B cell (primary cell): ENCODE measurements around the gene STOX1. TPM values are rescaled to one million over a fixed set of nuclear protein-coding genes. Genes with fewer than 3 reads are reported as not detected.

Experiments
- ATAC-seq: fragments of 200-7000 bp; cut with Tn5 transposase; one replicate; pipeline ENCODE4 v1.10.0; 2021; ENCODE audit warnings: low read depth, mild to moderate bottlenecking, moderate number of reproducible peaks, moderate library complexity
- CTCF ChIA-PET: fragments of 350-600 bp; sonication (Branson Sonifier 250); formaldehyde crosslinking; loops from one replicate; lab custom pipeline; 2021; ENCODE audit warnings: antibody characterized with exemption, inconsistent platforms; lab: Charles Lee
- POLR2A ChIA-PET: fragments of 350-600 bp; sonication (Branson Sonifier 250); formaldehyde crosslinking; loops from one replicate; lab custom pipeline; 2021; ENCODE audit warnings: antibody characterized with exemption; lab: Charles Lee
- DNase-seq: peaks from one replicate; pipeline ENCODE4 v3.0.0; 2013
- H2AFZ ChIP-seq: 2 replicates; pipeline ENCODE4 v1.6.1; 2012; ENCODE audit warnings: mild to moderate bottlenecking, low read depth, low read length; ENCODE audit not compliant: insufficient read depth, poor library complexity, severe bottlenecking
- H3K27ac ChIP-seq, 2 donors: 1 replicate in 1 of 2; 2 replicates in 1 of 2; pipeline ENCODE4 v1.5.1; 2012 to 2013; ENCODE audit warnings: low read length in 2 of 2, mild to moderate bottlenecking in 2 of 2, moderate library complexity in 1 of 2
- H3K27me3 ChIP-seq, 4 experiments: fragments of 200-600 bp in 1 of 4; sonication (generic) in 1 of 4; replicated peaks in 1 of 4; 1 replicate in 2 of 4; 2 replicates in 2 of 4; pipeline versions ENCODE4 v1.6.1 to v1.7.0; 2013 to 2016; ENCODE audit warnings: low read length in 3 of 4, mild to moderate bottlenecking in 2 of 4, mixed read lengths in 1 of 4, moderate library complexity in 1 of 4; ENCODE audit not compliant: insufficient read depth in 4 of 4, control insufficient read depth in 3 of 4; ENCODE audit errors: control extremely low read depth in 1 of 4
- H3K36me3 ChIP-seq, 2 experiments: replicated peaks in 1 of 2; 1 replicate in 1 of 2; 2 replicates in 1 of 2; pipeline versions ENCODE4 v1.6.1 to v1.7.1; 2013; ENCODE audit warnings: low read length in 1 of 2; ENCODE audit not compliant: insufficient read depth in 2 of 2, control insufficient read depth in 1 of 2; ENCODE audit errors: control extremely low read depth in 1 of 2, extremely low read depth in 1 of 2
- H3K4me1 ChIP-seq, 2 donors: fragments of 200-600 bp in 1 of 2; sonication (generic) in 1 of 2; 1 replicate in 1 of 2; 2 replicates in 1 of 2; pipeline versions ENCODE4 v1.5.1 to v1.6.1; 2013 to 2017; ENCODE audit warnings: low read length in 2 of 2; ENCODE audit not compliant: control insufficient read depth in 2 of 2, insufficient read depth in 2 of 2
- H3K4me2 ChIP-seq: replicated peaks from 2 replicates; pipeline ENCODE3; 2012; ENCODE audit warnings: mild to moderate bottlenecking, low read depth, low read length; ENCODE audit not compliant: poor library complexity, severe bottlenecking
- H3K4me3 ChIP-seq, 5 experiments: fragments of 200-600 bp in 1 of 5; sonication (generic) in 1 of 5; 1 replicate in 3 of 5; 2 replicates in 2 of 5; pipeline versions ENCODE4 v1.5.1 to v1.7.0; 2011 to 2016; ENCODE audit warnings: low read length in 4 of 5, mild to moderate bottlenecking in 4 of 5, low read depth in 2 of 5, control low read depth in 1 of 5, moderate library complexity in 1 of 5; ENCODE audit not compliant: insufficient read depth in 1 of 5; ENCODE audit errors: control extremely low read depth in 1 of 5, extremely low read depth in 1 of 5
- H3K79me2 ChIP-seq: fragments of 200-600 bp; sonication (generic); one replicate; pipeline ENCODE4 v1.6.0; 2016; ENCODE audit warnings: low read length; ENCODE audit not compliant: control insufficient read depth, insufficient read depth
- H3K9ac ChIP-seq: fragments of 200-600 bp; sonication (generic); 2 replicates; pipeline ENCODE4 v1.6.1; 2017; ENCODE audit warnings: mild to moderate bottlenecking, low read length, moderate library complexity
- H3K9me3 ChIP-seq, 3 donors: one replicate each; pipeline versions ENCODE4 v1.6.1 to v1.7.1; 2013; ENCODE audit warnings: low read length in 2 of 3; ENCODE audit not compliant: control insufficient read depth in 2 of 3, insufficient read depth in 1 of 3; ENCODE audit errors: control extremely low read depth in 1 of 3
- H4K20me1 ChIP-seq: 2 replicates; pipeline ENCODE4 v1.6.0; 2012; ENCODE audit warnings: mild to moderate bottlenecking, low read length; ENCODE audit not compliant: insufficient read depth, control insufficient read depth, poor library complexity, severe bottlenecking
- H3K27ac Mint-ChIP-seq: one replicate; pipeline ENCODE4 v1.8.0; 2021; ENCODE audit warnings: mixed read lengths
- H3K27me3 Mint-ChIP-seq: one replicate; pipeline ENCODE4 v1.8.0; 2021; ENCODE audit warnings: mixed read lengths
- H3K4me1 Mint-ChIP-seq: one replicate; pipeline ENCODE4 v1.8.0; 2021; ENCODE audit warnings: mixed read lengths
- H3K4me3 Mint-ChIP-seq: one replicate; pipeline ENCODE4 v1.8.0; 2021; ENCODE audit warnings: mixed read lengths
- H3K9me3 Mint-ChIP-seq: one replicate; pipeline ENCODE4 v1.8.0; 2022; ENCODE audit warnings: mixed read lengths; ENCODE audit not compliant: insufficient read depth
- CTCF ChIP-seq: fragments of 200-600 bp; IDR thresholded peaks from one replicate; pipeline ENCODE4 v1.8.0; 2022; ENCODE audit warnings: antibody characterized with exemption, mild to moderate bottlenecking
- EZH2 ChIP-seq: IDR thresholded peaks from 2 replicates; pipeline ENCODE4 v1.6.1; 2012; ENCODE audit warnings: borderline replicate concordance, low read depth, mild to moderate bottlenecking, moderate library complexity, low read length; ENCODE audit not compliant: insufficient read depth, poor library complexity, severe bottlenecking
- WGBS: methylation state at CpG from one replicate; pipeline ENCODE4 v1.1.5; 2013; ENCODE audit warnings: missing lambda C conversion rate; ENCODE audit not compliant: insufficient coverage; 5-methylcytosine and 5-hydroxymethylcytosine counted together
- intact Hi-C: fragments of 100-400 bp; cut with micrococcal nuclease; formaldehyde crosslinking; loops from one replicate; pipeline ENCODE4 v1.10.0; 2022
- polyA plus RNA-seq: library from polyadenylated mRNA; depleted of rRNA; stranded (reverse); fragments of >200 nt; gene quantifications from 2 replicates; pipeline ENCODE4 v1.2.3, GENCODE V29; 2012
- total RNA-seq, 2 donors: library from RNA; stranded (reverse); fragments of 120-200 nt in 1 of 2; gene quantifications; 1 replicate in 1 of 2; 2 replicates in 1 of 2; pipeline versions ENCODE4 v1.2.3 to v1.2.4, GENCODE V29; 2013 to 2022

The STOX1 gene
- total and polyA plus RNA-seq, 2 donors (not counting 1 experiment from before 2014, with no cell fraction given): 0.07 to 0.57 TPM

GRCh38 chr10:68902382-68902781 lies 75.1 kb downstream of the STOX1 start:
- ChIA-PET POLR2A (interaction anchor here (0.8 kb wide), 1 partner anchor 14 kb away, joined by 3 read pairs; no protein-coding TSS in a partner anchor), CTCF (interaction anchor here (1.1 kb wide), 1 partner anchor 49 kb away, joined by 3 read pairs; no protein-coding TSS in a partner anchor)
- intact Hi-C loops: loop anchor here (10.0 kb wide), 2 partner anchors 78 to 1912 kb away; partner anchors contain the start of genes SGPL1 and STOX1
- Mint-ChIP-seq H3K9me3 (no peaks in the 10 kb centered on the region), H3K27me3 (peaks cover 3% of the 10 kb centered on the region), H3K4me1 (peaks cover 36% of the 10 kb centered on the region), H3K4me3 (peak overlapping the region; percentile 98), H3K27ac (no peak overlapping the region)
- no peak for DNase-seq
- Histone ChIP-seq H3K27ac (peak overlapping the region in 1 of 2 donors; percentile 100), H2AFZ (no peak overlapping the region), H3K9me3 (no peaks in the 10 kb centered on the region), H3K27me3 (no peaks in the 10 kb centered on the region), H3K36me3 (peaks cover 2 to 10% of the 10 kb centered on the region in 2 experiments), H4K20me1 (no peaks in the 10 kb centered on the region), H3K9ac (peak overlapping the region; percentile 92), H3K79me2 (peaks cover 54% of the 10 kb centered on the region), H3K4me3 (peak overlapping the region in 1 of 5 experiments; percentile 95), H3K4me2 (peak overlapping the region; percentile 87), H3K4me1 (peaks cover 20 to 22% of the 10 kb centered on the region in 2 donors)
- no peak for ATAC-seq
- no peak for TF ChIP-seq EZH2
- WGBS: no CpG with 5 or more reads among the region's 5 CpGs

GRCh38 chr10:68924593-68924992 lies 97.3 kb downstream of the STOX1 start:
- CTCF ChIA-PET: interaction anchor here (1.1 kb wide), 1 partner anchor 13 kb away, joined by 3 read pairs; no protein-coding TSS in a partner anchor
- Histone ChIP-seq H3K27ac (no peak overlapping the region), H3K36me3 (peaks cover 5 to 40% of the 10 kb centered on the region in 2 experiments), H2AFZ (no peak overlapping the region), H3K9me3 (no peaks in the 10 kb centered on the region), H3K4me2 (no peak overlapping the region), H3K79me2 (peaks cover 27% of the 10 kb centered on the region), H3K4me1 (no peaks in the 10 kb centered on the region), H3K27me3 (no peaks in the 10 kb centered on the region), H3K4me3 (no peak overlapping the region), H4K20me1 (peaks cover 8% of the 10 kb centered on the region), H3K9ac (no peak overlapping the region)
- no peaks in the 10 kb centered on the region for H3K9me3 Mint-ChIP-seq
- ATAC-seq (no peak), DNase-seq (no peak)
- intact Hi-C loops: no loop called here
- no peaks in the 10 kb centered on the region for H3K4me1 Mint-ChIP-seq
- no peak for TF ChIP-seq EZH2
- TF ChIP-seq CTCF: no peak
- POLR2A ChIA-PET: no interaction called here
- H3K27me3 Mint-ChIP-seq: no peaks in the 10 kb centered on the region
- no peak overlapping the region for H3K27ac Mint-ChIP-seq
- H3K4me3 Mint-ChIP-seq: no peak overlapping the region
